ENCODE results near the gene PCDH9.

PCDH9 gene

DNA sequence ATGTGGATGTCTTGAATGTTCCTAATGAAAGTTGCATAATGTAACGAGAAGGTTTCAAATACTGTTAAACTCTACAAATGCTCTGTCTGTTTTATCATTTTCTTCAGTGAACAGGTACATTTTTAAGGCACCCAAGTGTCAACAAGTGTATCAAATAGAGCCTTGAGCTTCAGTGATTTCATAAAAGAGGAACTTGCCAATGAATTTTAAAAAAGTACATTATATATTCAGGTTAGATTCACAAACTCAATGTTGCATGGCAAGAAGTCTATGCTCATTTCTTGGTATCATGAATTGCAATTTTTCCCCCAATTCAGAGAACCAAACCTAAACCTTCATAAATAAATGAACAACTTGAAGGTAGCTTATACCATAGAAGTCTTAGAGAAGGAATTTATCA, 838.8 kb downstream of the PCDH9 start:
- no peak for DNase-seq (ENCODE audit: low spot score)

DNA sequence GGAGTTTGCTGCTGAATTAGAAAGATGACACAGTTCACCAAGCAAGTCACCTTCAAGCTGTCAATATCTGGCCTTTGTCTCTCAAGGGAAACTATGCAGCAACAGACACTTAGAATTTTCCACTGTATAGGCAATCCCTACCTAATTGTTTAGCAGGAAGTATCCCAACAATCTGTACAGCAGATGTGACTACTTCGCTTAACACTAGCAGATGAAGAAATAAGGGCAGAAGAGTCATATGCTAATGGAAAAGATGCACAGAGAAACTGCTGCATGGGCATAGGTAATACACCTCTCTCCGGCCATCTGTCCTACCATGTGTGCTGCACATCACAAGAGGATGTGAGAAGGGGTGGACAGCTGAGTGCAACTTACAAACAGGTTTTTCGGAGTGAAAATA, 851.2 kb downstream of the PCDH9 start:
- no peak for DNase-seq (ENCODE audit: low spot score)

DNA sequence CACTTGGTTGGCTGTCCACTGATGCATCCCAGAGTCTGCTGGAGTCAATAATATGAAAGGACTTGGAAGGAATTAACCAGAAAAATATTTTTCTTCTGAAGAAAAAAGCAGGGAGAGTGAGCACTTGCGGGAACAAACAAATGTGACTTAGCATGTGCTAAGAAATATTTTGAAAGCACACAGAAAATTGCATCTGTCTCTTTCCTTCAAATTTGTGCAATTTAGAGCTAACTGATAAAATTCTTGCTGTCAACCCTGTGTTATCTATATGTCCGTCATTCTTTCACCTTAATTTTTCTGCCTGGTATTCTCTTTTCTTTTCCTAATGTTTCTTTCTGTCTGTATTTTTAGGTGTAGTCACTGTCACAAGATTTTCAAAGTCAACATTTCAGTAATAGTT, 852.6 kb downstream of the PCDH9 start:
- no peak for DNase-seq (ENCODE audit: low spot score)

GRCh38 chr13:66375756-66376155, 854.4 kb downstream of the PCDH9 start:
- DNase-seq (ENCODE audit: low spot score): no peak

GRCh38 chr13:66369666-66370065, 860.5 kb downstream of the PCDH9 start:
- no peak for DNase-seq (ENCODE audit: low spot score)

GRCh38 chr13:66367356-66367755, 862.8 kb downstream of the PCDH9 start:
- DNase-seq (ENCODE audit: low spot score): no peak

GRCh38 chr13:66365101-66365500, 865.0 kb downstream of the PCDH9 start:
- no peak for DNase-seq (ENCODE audit: low spot score)

DNA sequence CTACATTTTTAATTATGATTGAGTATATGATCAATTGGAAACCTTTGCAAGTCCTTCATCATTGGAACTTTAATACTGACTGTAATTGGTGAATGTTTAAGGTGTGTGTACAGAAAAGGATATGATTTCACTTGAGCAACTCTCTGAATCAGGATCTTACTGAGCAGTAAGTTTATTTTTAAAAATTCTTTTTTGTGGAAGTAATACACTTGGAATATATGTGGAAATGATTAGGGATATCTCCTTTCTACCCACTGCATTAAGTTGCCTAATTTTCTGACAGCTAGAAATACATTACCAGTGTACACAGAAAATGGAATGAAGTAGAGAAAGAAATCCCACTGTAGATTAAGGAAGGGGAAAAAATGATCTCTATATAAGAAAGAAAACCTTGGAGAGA, 865.8 kb downstream of the PCDH9 start:
- no peak for DNase-seq (ENCODE audit: low spot score)

- DNase-seq (ENCODE audit: low spot score): no peak
Measured at GRCh38 chr13:66362485-66362884, 867.7 kb downstream of the PCDH9 start.

- DNase-seq (ENCODE audit: low spot score): no peak
Measured at GRCh38 chr13:66359910-66360552, 870.1 kb downstream of the PCDH9 start.

DNA sequence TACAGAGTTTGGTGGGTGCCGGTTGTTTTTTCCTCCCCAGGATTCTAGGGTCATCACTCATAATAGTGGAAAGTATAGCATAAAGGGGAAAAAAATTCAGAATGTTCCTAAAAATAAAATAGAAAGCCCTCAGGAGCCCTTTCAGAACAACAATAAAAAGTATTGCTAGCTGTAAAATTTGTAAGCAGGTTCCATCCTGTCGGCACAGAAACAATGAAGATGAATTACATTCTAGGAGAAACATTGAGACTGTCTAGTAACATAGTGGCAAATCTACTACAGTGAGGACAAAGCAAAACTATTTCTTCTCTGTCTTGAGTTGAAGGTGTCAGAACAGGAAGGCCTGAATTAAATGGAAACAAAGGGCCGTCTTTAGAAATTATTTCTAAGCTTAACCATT, 870.7 kb downstream of the PCDH9 start:
- no peak for DNase-seq (ENCODE audit: low spot score)

DNA sequence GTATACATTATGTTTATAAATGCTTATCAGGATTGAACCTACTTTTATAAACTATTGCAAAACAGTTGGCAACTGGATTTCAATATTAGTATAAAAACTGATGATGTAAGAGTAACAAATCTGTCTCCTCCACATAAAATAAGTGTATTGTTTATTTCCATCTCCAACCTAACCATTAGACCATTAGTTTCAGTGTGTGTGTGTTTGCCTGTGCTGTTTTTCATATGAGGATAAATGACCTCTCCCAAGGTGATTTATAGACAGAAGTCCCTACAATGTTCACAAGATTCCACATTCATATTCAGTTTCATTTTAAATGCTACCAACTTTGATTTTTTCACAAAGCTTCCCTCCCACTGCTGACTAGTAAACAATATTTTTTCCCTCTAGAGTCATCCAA, 871.6 kb downstream of the PCDH9 start:
- no peak for DNase-seq (ENCODE audit: low spot score)

DNA sequence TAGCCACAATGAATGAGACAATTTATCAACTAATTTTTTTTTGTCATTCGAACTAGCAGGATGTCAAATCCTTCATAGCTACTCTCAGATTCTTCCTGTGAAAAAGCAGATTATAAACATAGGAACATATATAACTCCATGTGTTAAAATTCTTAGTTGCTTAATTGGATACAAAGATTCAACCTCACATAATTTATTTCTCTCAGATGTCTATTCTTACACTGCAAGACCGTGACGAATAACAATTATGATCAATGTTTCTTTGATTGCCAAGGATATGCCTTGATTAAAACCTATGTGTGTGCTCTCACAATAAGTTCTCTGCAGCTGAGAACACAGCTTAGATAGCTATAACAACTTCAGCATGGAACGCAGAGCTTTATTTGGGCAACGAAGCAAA, 872.7 kb downstream of the PCDH9 start:
- DNase-seq (ENCODE audit: low spot score): no peak

GRCh38 chr13:66354879-66355751, 875.0 kb downstream of the PCDH9 start:
- no peak for DNase-seq (ENCODE audit: low spot score)

DNA sequence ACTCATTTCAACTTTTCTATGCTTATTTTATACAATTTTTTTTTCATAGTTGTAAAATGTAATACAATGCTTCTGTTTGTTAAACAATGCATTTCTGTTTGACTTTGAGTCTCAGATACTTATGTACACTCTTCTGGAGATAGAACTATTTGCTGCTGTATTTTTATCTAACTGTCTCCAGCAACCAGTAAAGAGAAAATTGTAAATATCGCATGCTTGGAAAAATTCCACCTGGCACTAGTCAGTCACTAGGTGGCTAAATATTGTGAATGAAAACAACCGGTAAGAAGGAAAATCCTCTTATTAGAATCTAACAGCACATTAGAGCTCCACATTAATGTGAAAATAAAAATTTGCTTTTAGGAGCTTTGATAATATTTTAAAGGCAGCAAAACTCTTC, 876.5 kb downstream of the PCDH9 start:
- no peak for DNase-seq (ENCODE audit: low spot score)

GRCh38 chr13:66349966-66350365, 880.2 kb downstream of the PCDH9 start:
- DNase-seq (ENCODE audit: low spot score): no peak

GRCh38 chr13:66348745-66349690, 881.1 kb downstream of the PCDH9 start:
- DNase-seq (ENCODE audit: low spot score): no peak

GRCh38 chr13:66347486-66348117, 882.5 kb downstream of the PCDH9 start:
- DNase-seq (ENCODE audit: low spot score): no peak

GRCh38 chr13:66345971-66346370, 884.2 kb downstream of the PCDH9 start:
- DNase-seq (ENCODE audit: low spot score): no peak

DNA sequence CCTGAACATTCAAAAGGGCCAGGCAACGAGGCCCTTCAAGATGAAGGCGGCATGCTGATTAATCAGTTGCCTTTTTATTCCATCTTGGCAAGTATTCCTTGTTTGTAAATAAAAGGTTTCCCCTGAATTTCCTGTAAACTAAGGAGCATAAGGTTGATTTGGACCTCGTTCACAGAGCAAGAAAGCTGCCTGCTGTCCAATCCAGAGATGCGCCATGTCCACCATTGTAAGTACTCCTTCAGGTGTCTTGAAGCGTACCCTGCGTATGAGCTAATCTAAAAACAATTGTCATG, 884.7 kb downstream of the PCDH9 start:
- no peak for DNase-seq (ENCODE audit: low spot score)

GRCh38 chr13:66344805-66345517, 885.2 kb downstream of the PCDH9 start:
- DNase-seq (ENCODE audit: low spot score): no peak

Measured in RKO (cell line).